Immature natural killer cell (primary cell): ENCODE results near the gene APBB1IP. TPM values are rescaled to one million over a fixed set of nuclear protein-coding genes. Genes with fewer than 3 reads are reported as not detected.
"Not testable (repeated sequence)": the region's sequence is repeated elsewhere in the genome, so short reads cannot be mapped to it uniquely, and the experiment has no call there.

Experiments used
- DNase-seq, 3 donors: peaks; one replicate each; pipeline ENCODE4 v3.0.0; 2022; ENCODE audit warnings: mixed read lengths in 1 of 3
- H3K27ac Mint-ChIP-seq, 6 donors: one replicate each; pipeline ENCODE4 v1.8.0; 2020; ENCODE audit warnings: mixed read lengths in 6 of 6, mild to moderate bottlenecking in 5 of 6, inconsistent platforms in 4 of 6, moderate library complexity in 3 of 6
- H3K27me3 Mint-ChIP-seq, 3 donors: one replicate each; pipeline ENCODE4 v1.8.0; 2020 to 2021; ENCODE audit warnings: low read depth in 3 of 3, mild to moderate bottlenecking in 3 of 3, mixed read lengths in 3 of 3, moderate library complexity in 3 of 3, inconsistent platforms in 1 of 3
- H3K36me3 Mint-ChIP-seq, 3 donors: one replicate each; pipeline ENCODE4 v1.8.0; 2020; ENCODE audit warnings: mixed read lengths in 3 of 3, inconsistent platforms in 2 of 3, mild to moderate bottlenecking in 2 of 3
- H3K4me1 Mint-ChIP-seq, 2 donors: one replicate each; pipeline ENCODE4 v1.8.0; 2020; ENCODE audit warnings: inconsistent platforms in 2 of 2, mild to moderate bottlenecking in 2 of 2, mixed read lengths in 2 of 2, moderate library complexity in 1 of 2
- H3K4me3 Mint-ChIP-seq, 5 donors: one replicate each; pipeline ENCODE4 v1.8.0; 2020; ENCODE audit warnings: mild to moderate bottlenecking in 5 of 5, mixed read lengths in 5 of 5, inconsistent platforms in 3 of 5, moderate library complexity in 3 of 5
- H3K9me3 Mint-ChIP-seq, 6 donors: one replicate each; pipeline ENCODE4 v1.8.0; 2020; ENCODE audit warnings: mild to moderate bottlenecking in 6 of 6, mixed read lengths in 6 of 6, inconsistent platforms in 4 of 6, moderate library complexity in 3 of 6
- polyA plus RNA-seq, 3 donors: library from polyadenylated mRNA; unstranded; fragments of 300-500 nt; fragmentation: Illumina TruSeq; gene quantifications; one replicate each; pipeline ENCODE4 v1.2.3, GENCODE V29; 2021

Gene APBB1IP
- polyA plus RNA-seq = 10 to 100 TPM; 22.0 to 83.5 (median 29.8) TPM

- peak within 1 kb of the TSS; percentile 95 to 97 (median 97) for H3K4me3 Mint-ChIP-seq
- peaks cover 0 to 11% (median 3%) of the 10 kb centered on the region in 3 donors for H3K36me3 Mint-ChIP-seq
- peak; percentile 60 to 67 (median 66) for DNase-seq
- H3K27me3 Mint-ChIP-seq = no peaks in the 10 kb centered on the region
- peak within 1 kb of the TSS; percentile 81 to 99 (median 98) for H3K27ac Mint-ChIP-seq
- H3K4me1 Mint-ChIP-seq = peaks cover 57 to 72% of the 10 kb centered on the region in 2 donors
- H3K9me3 Mint-ChIP-seq = no peaks in the 10 kb centered on the region
Observed at GRCh38 chr10:26437637-26438461, at the start of gene APBB1IP. Gene APBB1IP, plus strand, starts transcription at chr10:26438341. Its CDS starts 53,986 bp downstream, at chr10:26492327.

- peaks cover 0 to 4% (median 0%) of the 10 kb centered on the region in 3 donors for H3K27me3 Mint-ChIP-seq
- peaks cover 0 to 6% of the 10 kb centered on the region in 2 donors for H3K4me1 Mint-ChIP-seq
- DNase-seq = no peak
- no peak overlapping the region for H3K27ac Mint-ChIP-seq
- peaks cover 0 to 5% (median 0%) of the 10 kb centered on the region in 6 donors for H3K9me3 Mint-ChIP-seq
- H3K4me3 Mint-ChIP-seq = no peak overlapping the region
- H3K36me3 Mint-ChIP-seq = peaks cover 0 to 8% (median 0%) of the 10 kb centered on the region in 3 donors
Observed at GRCh38 chr10:26389533-26389932, 48.6 kb upstream of the APBB1IP start.

GRCh38 chr10:26391701-26392695 is 46.1 kb upstream of the APBB1IP start:
- Mint-ChIP-seq H3K4me3 (peak overlapping the region in 3 of 5 donors; percentile 15 to 38 (median 27)), H3K27ac (no peak overlapping the region), H3K36me3 (peaks cover 0 to 8% (median 0%) of the 10 kb centered on the region in 3 donors), H3K9me3 (peaks cover 0 to 5% (median 0%) of the 10 kb centered on the region in 6 donors), H3K27me3 (peaks cover 0 to 4% (median 0%) of the 10 kb centered on the region in 3 donors), H3K4me1 (peaks cover 0 to 6% of the 10 kb centered on the region in 2 donors)
- DNase-seq = no peak

- not testable (repeated sequence) for H3K27ac Mint-ChIP-seq, DNase-seq, H3K27me3 Mint-ChIP-seq, H3K4me3 Mint-ChIP-seq, H3K36me3 Mint-ChIP-seq, H3K9me3 Mint-ChIP-seq, H3K4me1 Mint-ChIP-seq
Observed at GRCh38 chr10:26398353-26398752, 39.8 kb upstream of the APBB1IP start.

GRCh38 chr10:26407406-26407969 is 30.7 kb upstream of the APBB1IP start:
- Mint-ChIP-seq H3K27me3 (peaks cover 3 to 6% (median 3%) of the 10 kb centered on the region in 3 donors), H3K27ac (no peak overlapping the region), H3K4me1 (no peaks in the 10 kb centered on the region)

GRCh38 chr10:26408858-26409494 is 29.2 kb upstream of the APBB1IP start:
- Mint-ChIP-seq H3K4me1 (no peaks in the 10 kb centered on the region), H3K4me3 (no peak overlapping the region), H3K27ac (no peak overlapping the region), H3K27me3 (peaks cover 3 to 9% (median 3%) of the 10 kb centered on the region in 3 donors), H3K36me3 (no peaks in the 10 kb centered on the region), H3K9me3 (peaks cover 0 to under 1% (median 0%) of the 10 kb centered on the region in 6 donors)
- DNase-seq = no peak

More at GRCh38 chr10:26407406-26407969, 30.7 kb upstream of the APBB1IP start:
- no peak for DNase-seq
- H3K9me3 Mint-ChIP-seq = no peaks in the 10 kb centered on the region
- no peak overlapping the region for H3K4me3 Mint-ChIP-seq
- H3K36me3 Mint-ChIP-seq = no peaks in the 10 kb centered on the region

GRCh38 chr10:26410356-26410755 is 27.8 kb upstream of the APBB1IP start:
- H3K27ac Mint-ChIP-seq = no peak overlapping the region
- no peak for DNase-seq
- H3K9me3 Mint-ChIP-seq = peaks cover 0 to 2% (median 0%) of the 10 kb centered on the region in 6 donors
- no peaks in the 10 kb centered on the region for H3K36me3 Mint-ChIP-seq
- no peaks in the 10 kb centered on the region for H3K4me1 Mint-ChIP-seq
- peaks cover 3 to 7% (median 3%) of the 10 kb centered on the region in 3 donors for H3K27me3 Mint-ChIP-seq
- no peak overlapping the region for H3K4me3 Mint-ChIP-seq

- peaks cover 0 to 3% (median 0%) of the 10 kb centered on the region in 3 donors for H3K36me3 Mint-ChIP-seq
- H3K9me3 Mint-ChIP-seq = peaks cover 0 to 2% (median 0%) of the 10 kb centered on the region in 6 donors
- peaks cover 3 to 7% (median 5%) of the 10 kb centered on the region in 3 donors for H3K27me3 Mint-ChIP-seq
- H3K27ac Mint-ChIP-seq = no peak overlapping the region
- no peak overlapping the region for H3K4me3 Mint-ChIP-seq
- no peak for DNase-seq
- peaks cover 0 to 1% of the 10 kb centered on the region in 2 donors for H3K4me1 Mint-ChIP-seq
Observed at GRCh38 chr10:26412932-26413331, 25.2 kb upstream of the APBB1IP start.

GRCh38 chr10:26413375-26413774 is 24.8 kb upstream of the APBB1IP start:
- Mint-ChIP-seq H3K4me3 (no peak overlapping the region), H3K27ac (no peak overlapping the region), H3K27me3 (peaks cover 3 to 7% (median 5%) of the 10 kb centered on the region in 3 donors), H3K36me3 (peaks cover 0 to 3% (median 0%) of the 10 kb centered on the region in 3 donors), H3K9me3 (peaks cover 0 to 2% (median 0%) of the 10 kb centered on the region in 6 donors), H3K4me1 (peaks cover 0 to 1% of the 10 kb centered on the region in 2 donors)
- DNase-seq = no peak

GRCh38 chr10:26417136-26417535 is 21.0 kb upstream of the APBB1IP start:
- H3K4me1 Mint-ChIP-seq = peaks cover 0 to 1% of the 10 kb centered on the region in 2 donors
- no peak overlapping the region for H3K27ac Mint-ChIP-seq
- peaks cover 0 to 3% (median 0%) of the 10 kb centered on the region in 3 donors for H3K36me3 Mint-ChIP-seq
- DNase-seq = no peak
- H3K9me3 Mint-ChIP-seq = peaks cover 0 to 2% (median 0%) of the 10 kb centered on the region in 6 donors
- peaks cover 0 to 3% (median 1%) of the 10 kb centered on the region in 3 donors for H3K27me3 Mint-ChIP-seq
- no peak overlapping the region for H3K4me3 Mint-ChIP-seq

- Mint-ChIP-seq H3K27me3 (no peaks in the 10 kb centered on the region), H3K27ac (peak overlapping the region; percentile 64 to 87 (median 80)), H3K9me3 (no peaks in the 10 kb centered on the region), H3K4me3 (peak overlapping the region; percentile 45 to 76 (median 68)), H3K4me1 (peaks cover 14 to 22% of the 10 kb centered on the region in 2 donors), H3K36me3 (no peaks in the 10 kb centered on the region)
- DNase-seq = no peak
Observed at GRCh38 chr10:26422977-26423376, 15.2 kb upstream of the APBB1IP start.

GRCh38 chr10:26423722-26424121 is 14.4 kb upstream of the APBB1IP start:
- H3K27ac Mint-ChIP-seq = peak overlapping the region in 3 of 6 donors; percentile 48 to 68 (median 63)
- no peaks in the 10 kb centered on the region for H3K36me3 Mint-ChIP-seq
- peaks cover 0 to 2% (median 0%) of the 10 kb centered on the region in 3 donors for H3K27me3 Mint-ChIP-seq
- H3K9me3 Mint-ChIP-seq = no peaks in the 10 kb centered on the region
- DNase-seq = no peak
- peak overlapping the region in 2 of 5 donors; percentile 49 to 63 for H3K4me3 Mint-ChIP-seq
- peaks cover 14 to 24% of the 10 kb centered on the region in 2 donors for H3K4me1 Mint-ChIP-seq
